HepG2 (cell line): ENCODE results near the gene MEX3A. TPM values are rescaled to one million over a fixed set of nuclear protein-coding genes. Genes with fewer than 3 reads are reported as not detected.

Experiments
- FOXA3 ChIP-seq: IDR thresholded peaks from 2 replicates; pipeline ENCODE4 v1.6.1; 2016; ENCODE audit warnings: missing genetic modification reagents, missing compliant biosample characterization
- GABPA ChIP-seq, 2 experiments: IDR thresholded peaks; 2 replicates each; pipeline ENCODE4 v1.6.1; 2011 to 2016; ENCODE audit warnings: low read depth in 2 of 2, low read length in 1 of 2, missing biosample characterization in 1 of 2, missing genetic modification characterization in 1 of 2
- GZF1 ChIP-seq: sonication (generic); formaldehyde crosslinking; IDR thresholded peaks from 2 replicates; pipeline ENCODE4 v1.5.1; 2020; ENCODE audit warnings: mild to moderate bottlenecking, missing genetic modification reagents
- HOXA3 ChIP-seq: sonication (generic); formaldehyde crosslinking; IDR thresholded peaks from 2 replicates; pipeline ENCODE4 v1.5.0; 2020; ENCODE audit warnings: missing genetic modification reagents
- IKZF4 ChIP-seq: sonication (generic); formaldehyde crosslinking; IDR thresholded peaks from 2 replicates; pipeline ENCODE4 v1.5.1; 2020; ENCODE audit warnings: borderline replicate concordance, mild to moderate bottlenecking, low read depth, missing genetic modification reagents; ENCODE audit errors: not compliant biosample characterization
- MBNL3 ChIP-seq: fragments of 250-450 bp; sonication (Bioruptor Pico); conservative IDR thresholded peaks from 2 replicates; pipeline ENCODE4 v1.8.0; 2022; ENCODE audit warnings: mild to moderate bottlenecking, inconsistent platforms
- NCOA1 ChIP-seq: sonication (generic); formaldehyde crosslinking; IDR thresholded peaks from 2 replicates; pipeline ENCODE4 v1.9.0; 2021; ENCODE audit warnings: missing genetic modification reagents
- NFE2L2 ChIP-seq: fragments of 150-350 bp; IDR thresholded peaks from 2 replicates; pipeline ENCODE4 v1.6.1; 2014; ENCODE audit warnings: low read length
- NR2F2 ChIP-seq: IDR thresholded peaks from 2 replicates; pipeline ENCODE4 v1.6.1; 2012; ENCODE audit warnings: low read depth, inconsistent platforms, borderline replicate concordance
- PPARG ChIP-seq: conservative IDR thresholded peaks from 2 replicates; pipeline ENCODE4 v1.6.1; 2016; ENCODE audit warnings: missing biosample characterization, missing genetic modification reagents
- RBAK ChIP-seq: sonication (generic); formaldehyde crosslinking; IDR thresholded peaks from 2 replicates; pipeline ENCODE4 v1.5.1; 2020; ENCODE audit warnings: mild to moderate bottlenecking, missing genetic modification reagents
- RFX3 ChIP-seq: IDR thresholded peaks from 2 replicates; pipeline ENCODE4 v1.6.1; 2016; ENCODE audit warnings: missing biosample characterization, missing genetic modification reagents
- SP2 ChIP-seq: sonication (generic); formaldehyde crosslinking; IDR thresholded peaks from 2 replicates; pipeline ENCODE4 v1.5.1; 2020; ENCODE audit warnings: mild to moderate bottlenecking, missing genetic modification reagents
- THAP11 ChIP-seq: IDR thresholded peaks from 2 replicates; pipeline ENCODE4 v1.6.1; 2016; ENCODE audit warnings: missing biosample characterization, missing genetic modification reagents
- U2AF1 ChIP-seq: fragments of 200-400 bp; formaldehyde crosslinking; optimal IDR thresholded peaks from 2 replicates; pipeline ENCODE3; 2017; ENCODE audit warnings: mild to moderate bottlenecking, low read depth, low read length
- YEATS4 ChIP-seq: sonication (generic); formaldehyde crosslinking; IDR thresholded peaks from 2 replicates; pipeline ENCODE4 v1.4.0; 2020; ENCODE audit warnings: missing genetic modification reagents, borderline replicate concordance
- ZBTB20 ChIP-seq: sonication (generic); formaldehyde crosslinking; IDR thresholded peaks from 2 replicates; pipeline ENCODE4 v1.8.1; 2023; ENCODE audit warnings: missing genetic modification reagents, low read depth, mild to moderate bottlenecking, borderline replicate concordance
- ZKSCAN8 ChIP-seq: IDR thresholded peaks from 2 replicates; pipeline ENCODE4 v1.6.1; 2016; ENCODE audit warnings: borderline replicate concordance, missing genetic modification reagents, missing compliant biosample characterization
- ZNF232 ChIP-seq: sonication (generic); formaldehyde crosslinking; IDR thresholded peaks from 2 replicates; pipeline ENCODE4 v1.4.0; 2020; ENCODE audit warnings: missing genetic modification reagents, borderline replicate concordance
- ZNF253 ChIP-seq: sonication (generic); formaldehyde crosslinking; IDR thresholded peaks from 2 replicates; pipeline ENCODE4 v1.8.0; 2022; ENCODE audit warnings: mild to moderate bottlenecking, missing genetic modification reagents, borderline replicate concordance
- ZNF326 ChIP-seq: sonication (generic); formaldehyde crosslinking; IDR thresholded peaks from 2 replicates; pipeline ENCODE4 v1.4.0; 2020; ENCODE audit warnings: missing genetic modification reagents, borderline replicate concordance
- ZNF781 ChIP-seq: sonication (generic); formaldehyde crosslinking; IDR thresholded peaks from 2 replicates; pipeline ENCODE4 v1.5.1; 2020; ENCODE audit warnings: borderline replicate concordance, mild to moderate bottlenecking, missing genetic modification reagents; ENCODE audit errors: not compliant biosample characterization
- polyA plus RNA-seq, 8 experiments: library from polyadenylated mRNA; depleted of rRNA in 3 of 8; stranded (reverse) in 7 of 8; unstranded in 1 of 8; fragments of >200 nt; fragmentation: Illumina TruSeq in 4 of 8; extraction: Trizol in 4 of 8; gene quantifications; 2 replicates each; pipeline versions ENCODE4 v1.2.1 to v1.2.3, GENCODE V29; 2011 to 2016; ENCODE audit warnings: low read depth in 4 of 8, missing spikeins in 1 of 8, mixed read lengths in 1 of 8; ENCODE audit not compliant: insufficient read depth in 1 of 8
- total RNA-seq, 5 experiments: library from RNA; depleted of rRNA; stranded (reverse); fragments of >200 nt; fragmentation: Illumina TruSeq; extraction: Trizol; gene quantifications; 2 replicates each; pipeline ENCODE4 v1.2.3, GENCODE V29; 2016; ENCODE audit warnings: low read depth in 1 of 5
- TF ChIP-seq, protein P1 (sequence below): sonication (generic); formaldehyde crosslinking; IDR thresholded peaks from 2 replicates; pipeline ENCODE4 v1.9.0; 2022; ENCODE audit warnings: low read depth, missing genetic modification reagents
- TF ChIP-seq, protein P2 (sequence below): sonication (generic); formaldehyde crosslinking; IDR thresholded peaks from 2 replicates; pipeline ENCODE4 v1.5.0; 2020; ENCODE audit warnings: missing genetic modification reagents
- TF ChIP-seq, protein P3 (sequence below): sonication (generic); formaldehyde crosslinking; IDR thresholded peaks from 2 replicates; pipeline ENCODE4 v1.8.1; 2023; ENCODE audit warnings: mild to moderate bottlenecking, missing genetic modification reagents
- TF ChIP-seq, protein P4 (sequence below): sonication (generic); formaldehyde crosslinking; IDR thresholded peaks from 2 replicates; pipeline ENCODE4 v1.8.1; 2023; ENCODE audit warnings: missing genetic modification reagents, mild to moderate bottlenecking, borderline replicate concordance

The MEX3A gene
- total and polyA plus RNA-seq, 2 of the 13 experiments (the other 11 are each of a cell fraction or from before 2014, with no cell fraction given), result 7.6 to 9.1 TPM

DNA sequence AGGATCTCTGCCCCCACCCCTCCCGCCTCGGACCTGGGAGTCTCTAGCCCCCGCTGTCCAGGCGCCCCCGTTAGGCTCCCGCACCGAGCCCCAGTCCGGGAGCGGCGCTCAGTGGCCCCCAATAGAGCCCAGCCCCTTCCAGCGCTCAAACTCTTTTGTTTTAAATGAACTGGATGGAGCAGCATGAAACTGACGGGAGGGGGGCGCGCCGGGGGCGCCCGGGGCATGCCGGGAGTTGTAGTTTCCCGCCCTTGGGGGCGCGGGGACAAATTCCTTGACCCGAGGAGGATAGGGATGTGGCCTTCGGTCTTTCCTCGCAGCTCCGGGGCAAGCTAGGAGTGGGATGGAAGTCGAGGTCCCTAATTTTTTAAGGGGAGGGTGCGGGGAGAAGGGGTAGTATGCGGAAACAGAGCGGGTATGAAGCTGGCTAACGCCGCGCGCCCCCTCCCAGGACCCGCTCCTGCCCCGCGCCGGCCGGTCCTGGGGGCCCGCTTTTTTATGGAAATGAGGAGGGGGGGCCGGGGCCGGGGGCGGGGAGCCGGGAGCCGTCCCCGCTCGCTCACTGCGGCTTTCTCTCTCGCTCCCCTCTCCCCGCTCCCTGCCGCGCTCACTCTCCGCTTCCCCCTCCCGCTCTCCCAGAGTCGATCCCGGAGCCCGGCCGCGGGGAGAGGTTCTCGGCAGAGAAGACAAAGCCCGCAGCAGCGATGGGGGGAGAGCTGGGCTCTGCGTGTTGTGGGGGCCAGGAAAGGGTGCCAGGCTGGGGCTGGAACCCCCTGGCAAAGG, at the start of gene MEX3A (continued):
- TF ChIP-seq, protein P1, sequence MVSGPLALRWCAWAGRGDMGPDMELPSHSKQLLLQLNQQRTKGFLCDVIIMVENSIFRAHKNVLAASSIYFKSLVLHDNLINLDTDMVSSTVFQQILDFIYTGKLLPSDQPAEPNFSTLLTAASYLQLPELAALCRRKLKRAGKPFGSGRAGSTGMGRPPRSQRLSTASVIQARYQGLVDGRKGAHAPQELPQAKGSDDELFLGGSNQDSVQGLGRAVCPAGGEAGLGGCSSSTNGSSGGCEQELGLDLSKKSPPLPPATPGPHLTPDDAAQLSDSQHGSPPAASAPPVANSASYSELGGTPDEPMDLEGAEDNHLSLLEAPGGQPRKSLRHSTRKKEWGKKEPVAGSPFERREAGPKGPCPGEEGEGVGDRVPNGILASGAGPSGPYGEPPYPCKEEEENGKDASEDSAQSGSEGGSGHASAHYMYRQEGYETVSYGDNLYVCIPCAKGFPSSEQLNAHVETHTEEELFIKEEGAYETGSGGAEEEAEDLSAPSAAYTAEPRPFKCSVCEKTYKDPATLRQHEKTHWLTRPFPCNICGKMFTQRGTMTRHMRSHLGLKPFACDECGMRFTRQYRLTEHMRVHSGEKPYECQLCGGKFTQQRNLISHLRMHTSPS (CRISPR knock-in tag), result no peak
- TF ChIP-seq RFX3 (CRISPR knock-in tag), result no peak
- TF ChIP-seq PPARG (CRISPR knock-in tag), result no peak
- TF ChIP-seq GZF1 (CRISPR knock-in tag), result no peak
- no peak for TF ChIP-seq IKZF4
- TF ChIP-seq NCOA1 (CRISPR knock-in tag), result no peak
- peak; percentile 98 for TF ChIP-seq THAP11
- no peak for TF ChIP-seq ZNF326
- TF ChIP-seq, protein P2, sequence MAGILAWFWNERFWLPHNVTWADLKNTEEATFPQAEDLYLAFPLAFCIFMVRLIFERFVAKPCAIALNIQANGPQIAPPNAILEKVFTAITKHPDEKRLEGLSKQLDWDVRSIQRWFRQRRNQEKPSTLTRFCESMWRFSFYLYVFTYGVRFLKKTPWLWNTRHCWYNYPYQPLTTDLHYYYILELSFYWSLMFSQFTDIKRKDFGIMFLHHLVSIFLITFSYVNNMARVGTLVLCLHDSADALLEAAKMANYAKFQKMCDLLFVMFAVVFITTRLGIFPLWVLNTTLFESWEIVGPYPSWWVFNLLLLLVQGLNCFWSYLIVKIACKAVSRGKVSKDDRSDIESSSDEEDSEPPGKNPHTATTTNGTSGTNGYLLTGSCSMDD (CRISPR knock-in tag), result no peak
- peak; percentile 28; the same call in 1 of the 2 replicates for TF ChIP-seq NR2F2
- TF ChIP-seq NFE2L2, result no peak
- TF ChIP-seq GABPA (IDR thresholded peaks at IDR 0.05; ENCODE audit: low read depth, low read length), result peak; percentile 16; the same call in 1 of the 2 replicates
- TF ChIP-seq GABPA (CRISPR knock-in tag; IDR thresholded peaks at IDR 0.05; ENCODE audit: low read depth), result peak; percentile 76
- TF ChIP-seq YEATS4, result peak; percentile 16; the same call in 1 of the 2 replicates
- no peak for TF ChIP-seq ZBTB20 (CRISPR knock-in tag)
- no peak for TF ChIP-seq RBAK (CRISPR knock-in tag)
- no peak for TF ChIP-seq U2AF1
- TF ChIP-seq ZNF781 (CRISPR knock-in tag), result no peak
- no peak for TF ChIP-seq MBNL3 (CRISPR knock-in tag)
- TF ChIP-seq ZNF253 (CRISPR knock-in tag), result no peak
- TF ChIP-seq, protein P3, sequence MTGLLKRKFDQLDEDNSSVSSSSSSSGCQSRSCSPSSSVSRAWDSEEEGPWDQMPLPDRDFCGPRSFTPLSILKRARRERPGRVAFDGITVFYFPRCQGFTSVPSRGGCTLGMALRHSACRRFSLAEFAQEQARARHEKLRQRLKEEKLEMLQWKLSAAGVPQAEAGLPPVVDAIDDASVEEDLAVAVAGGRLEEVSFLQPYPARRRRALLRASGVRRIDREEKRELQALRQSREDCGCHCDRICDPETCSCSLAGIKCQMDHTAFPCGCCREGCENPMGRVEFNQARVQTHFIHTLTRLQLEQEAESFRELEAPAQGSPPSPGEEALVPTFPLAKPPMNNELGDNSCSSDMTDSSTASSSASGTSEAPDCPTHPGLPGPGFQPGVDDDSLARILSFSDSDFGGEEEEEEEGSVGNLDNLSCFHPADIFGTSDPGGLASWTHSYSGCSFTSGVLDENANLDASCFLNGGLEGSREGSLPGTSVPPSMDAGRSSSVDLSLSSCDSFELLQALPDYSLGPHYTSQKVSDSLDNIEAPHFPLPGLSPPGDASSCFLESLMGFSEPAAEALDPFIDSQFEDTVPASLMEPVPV (CRISPR knock-in tag), result no peak
- TF ChIP-seq FOXA3 (CRISPR knock-in tag), result no peak
- TF ChIP-seq SP2 (CRISPR knock-in tag), result no peak
- no peak for TF ChIP-seq ZNF232 (CRISPR knock-in tag)
- TF ChIP-seq, protein P4, sequence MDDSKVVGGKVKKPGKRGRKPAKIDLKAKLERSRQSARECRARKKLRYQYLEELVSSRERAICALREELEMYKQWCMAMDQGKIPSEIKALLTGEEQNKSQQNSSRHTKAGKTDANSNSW, result no peak
- TF ChIP-seq ZKSCAN8 (CRISPR knock-in tag), result no peak
- TF ChIP-seq HOXA3 (CRISPR knock-in tag), result no peak; the same call in 1 of the 2 replicates
